Stomach smooth muscle (tissue), 2 donors: ENCODE data around the gene TMEM86B.

Source experiments
- H3K27ac ChIP-seq: one replicate; pipeline ENCODE4 v1.7.0; 2013; ENCODE audit warnings: mild to moderate bottlenecking, low read length, inconsistent platforms
- H3K27me3 ChIP-seq, 2 donors: one replicate each; pipeline ENCODE4 v1.7.0; 2013; ENCODE audit warnings: low read length in 2 of 2; ENCODE audit not compliant: insufficient read depth in 2 of 2, control insufficient read depth in 1 of 2
- H3K36me3 ChIP-seq, 2 donors: one replicate each; pipeline ENCODE4 v1.7.0; 2013; ENCODE audit warnings: low read length in 2 of 2; ENCODE audit not compliant: control insufficient read depth in 2 of 2, insufficient read depth in 2 of 2
- H3K4me1 ChIP-seq: one replicate; pipeline ENCODE4 v1.7.0; 2013; ENCODE audit warnings: low read length; ENCODE audit not compliant: control insufficient read depth, insufficient read depth
- H3K4me3 ChIP-seq, 2 donors: one replicate each; pipeline ENCODE4 v1.7.0; 2013; ENCODE audit warnings: low read length in 2 of 2
- H3K9ac ChIP-seq, 2 donors: one replicate each; pipeline ENCODE4 v1.7.0; 2013; ENCODE audit warnings: low read length in 2 of 2, mild to moderate bottlenecking in 1 of 2
- H3K9me3 ChIP-seq, 2 donors: one replicate each; pipeline ENCODE4 v1.7.0; 2013; ENCODE audit warnings: low read length in 2 of 2; ENCODE audit not compliant: control insufficient read depth in 2 of 2
- donor health status: healthy.
- donor health status: Pancreatic carcinoma.

The TMEM86B gene

DNA sequence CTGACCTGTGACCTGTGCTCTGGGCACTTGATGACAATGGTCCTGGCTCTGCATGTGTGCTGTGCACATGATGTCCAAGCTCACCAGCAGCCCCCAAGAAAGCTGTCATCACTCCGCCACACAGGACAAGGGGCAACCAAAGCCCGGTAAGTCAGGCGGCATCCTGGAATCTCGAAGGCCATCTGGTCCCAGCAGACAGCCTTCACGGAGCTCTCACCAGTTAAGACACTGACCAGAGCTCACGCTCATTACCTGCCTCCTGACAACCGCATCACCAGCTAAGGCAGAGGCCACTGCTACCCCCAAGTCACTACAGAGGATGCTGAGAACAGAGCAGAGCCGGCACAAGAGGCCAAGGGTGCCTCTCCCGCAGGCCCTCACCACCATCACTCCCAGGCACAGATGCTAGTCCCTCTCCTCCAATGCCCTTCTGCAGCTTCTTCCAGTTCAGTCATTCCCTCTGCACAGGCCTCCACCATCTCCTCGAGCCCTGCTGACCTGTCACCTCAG lies 19.7 kb upstream of the TMEM86B start:
- Histone ChIP-seq H3K27ac (no peak overlapping the region), H3K27me3 (no peaks in the 10 kb centered on the region), H3K36me3 (peaks cover 26 to 28% of the 10 kb centered on the region in 2 donors), H3K4me3 (peak overlapping the region in 1 of 2 donors; percentile 8), H3K4me1 (peaks cover 18% of the 10 kb centered on the region), H3K9ac (no peak overlapping the region), H3K9me3 (no peaks in the 10 kb centered on the region)

- no peak overlapping the region for H3K27ac ChIP-seq
- no peaks in the 10 kb centered on the region for H3K9me3 ChIP-seq
- no peak overlapping the region for H3K4me3 ChIP-seq
- H3K9ac ChIP-seq = peak overlapping the region in 1 of 2 donors; percentile 42
- peaks cover 28 to 31% of the 10 kb centered on the region in 2 donors for H3K36me3 ChIP-seq
- H3K4me1 ChIP-seq = peaks cover 18% of the 10 kb centered on the region
- H3K27me3 ChIP-seq = no peaks in the 10 kb centered on the region
These were observed 19.1 kb upstream of the TMEM86B start for GRCh38 chr19:55247621-55248099.

DNA sequence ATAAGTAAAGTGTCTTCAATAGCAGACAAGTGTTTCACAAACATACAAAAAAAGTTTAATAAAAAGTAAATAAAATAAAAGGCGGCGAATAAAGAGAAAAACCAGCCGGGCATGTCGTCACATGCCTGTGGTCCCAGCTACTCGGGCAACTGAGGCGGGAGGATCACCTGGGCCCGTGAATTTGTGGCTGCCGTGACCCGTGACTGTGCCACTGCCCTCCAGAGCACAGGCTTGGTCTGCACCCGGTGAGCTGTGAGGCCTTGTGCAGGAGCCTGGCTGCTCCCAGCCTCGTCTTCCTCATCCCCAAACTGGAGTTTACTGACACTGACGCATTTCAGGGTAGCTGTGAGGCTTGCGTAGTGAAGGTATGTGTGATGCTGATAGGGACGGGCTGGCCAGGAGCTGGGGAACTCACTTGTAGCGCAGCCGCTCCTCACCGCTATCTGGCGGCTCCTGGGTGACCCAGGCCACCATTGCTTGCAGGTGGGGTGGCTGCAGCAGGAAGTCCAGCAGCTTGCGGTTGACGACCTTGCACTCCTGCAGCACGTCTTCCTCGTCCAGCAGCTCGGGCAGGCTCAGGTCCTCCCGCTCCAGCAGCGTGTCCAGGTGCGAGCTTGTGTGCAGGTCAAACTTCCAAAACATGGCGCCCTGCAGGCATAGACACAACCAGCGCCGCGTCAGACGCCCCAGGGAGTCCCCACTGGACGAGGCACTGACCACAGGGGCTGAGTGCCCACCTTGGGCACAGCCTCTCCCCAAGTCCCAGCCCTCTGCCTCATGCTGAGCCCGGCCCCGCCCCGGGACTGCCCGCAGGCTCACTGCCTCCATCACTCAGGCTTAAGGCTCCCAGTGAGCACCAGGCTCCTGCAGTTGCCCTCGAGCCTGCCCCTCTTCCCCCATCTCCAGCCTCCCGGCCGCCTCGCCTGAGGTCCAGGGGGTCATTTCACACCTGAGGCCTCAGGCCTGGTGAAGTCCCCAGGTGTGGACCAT lies 18.2 kb upstream of the TMEM86B start:
- Histone ChIP-seq H3K9me3 (no peaks in the 10 kb centered on the region), H3K4me1 (peaks cover 16% of the 10 kb centered on the region), H3K27me3 (no peaks in the 10 kb centered on the region), H3K36me3 (peaks cover 36 to 39% of the 10 kb centered on the region in 2 donors), H3K27ac (no peak overlapping the region), H3K9ac (no peak overlapping the region), H3K4me3 (no peak overlapping the region)

DNA sequence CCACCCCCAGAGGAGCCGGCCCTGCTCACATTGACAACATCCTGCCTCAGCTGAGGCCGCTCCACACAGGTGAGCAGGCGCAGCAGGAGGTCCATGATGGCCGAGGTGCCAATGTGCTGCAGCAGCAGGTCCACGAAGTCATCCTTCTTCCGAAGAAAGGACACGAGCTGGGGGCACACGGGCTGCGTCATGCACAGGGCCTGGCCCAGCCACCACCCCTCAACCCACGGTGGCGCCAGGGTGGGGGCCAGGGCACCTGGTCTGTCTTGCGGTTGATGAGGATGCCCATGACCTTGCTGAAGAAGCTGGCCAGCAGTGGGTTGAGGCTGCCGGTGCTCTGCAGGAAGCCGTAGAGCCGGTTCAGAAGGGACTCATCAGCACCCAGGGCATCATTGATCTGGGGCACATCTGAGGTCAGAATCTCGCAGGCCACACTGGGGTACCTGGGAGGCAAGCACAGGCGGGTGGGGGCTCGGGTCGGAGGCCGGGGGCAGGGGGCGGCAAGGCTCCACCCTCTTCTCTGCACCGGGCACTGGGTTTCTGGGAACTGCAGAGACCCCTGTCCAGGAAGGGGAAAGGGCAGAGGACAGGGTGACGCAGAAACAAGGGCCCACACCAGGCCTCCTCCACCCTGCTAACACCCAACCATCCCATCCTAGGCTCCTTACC lies 16.8 kb upstream of the TMEM86B start:
- peaks cover 44 to 50% of the 10 kb centered on the region in 2 donors for H3K36me3 ChIP-seq
- peaks cover 12% of the 10 kb centered on the region for H3K4me1 ChIP-seq
- no peaks in the 10 kb centered on the region for H3K27me3 ChIP-seq
- no peak overlapping the region for H3K4me3 ChIP-seq
- H3K27ac ChIP-seq = no peak overlapping the region
- H3K9me3 ChIP-seq = no peaks in the 10 kb centered on the region
- H3K9ac ChIP-seq = no peak overlapping the region

- H3K9me3 ChIP-seq = no peaks in the 10 kb centered on the region
- no peaks in the 10 kb centered on the region for H3K27me3 ChIP-seq
- no peak overlapping the region for H3K9ac ChIP-seq
- H3K4me3 ChIP-seq = no peak overlapping the region
- peaks cover 54 to 62% of the 10 kb centered on the region in 2 donors for H3K36me3 ChIP-seq
- H3K4me1 ChIP-seq = peaks cover 12% of the 10 kb centered on the region
- no peak overlapping the region for H3K27ac ChIP-seq
These were observed 15.6 kb upstream of the TMEM86B start for GRCh38 chr19:55244004-55244680.

DNA sequence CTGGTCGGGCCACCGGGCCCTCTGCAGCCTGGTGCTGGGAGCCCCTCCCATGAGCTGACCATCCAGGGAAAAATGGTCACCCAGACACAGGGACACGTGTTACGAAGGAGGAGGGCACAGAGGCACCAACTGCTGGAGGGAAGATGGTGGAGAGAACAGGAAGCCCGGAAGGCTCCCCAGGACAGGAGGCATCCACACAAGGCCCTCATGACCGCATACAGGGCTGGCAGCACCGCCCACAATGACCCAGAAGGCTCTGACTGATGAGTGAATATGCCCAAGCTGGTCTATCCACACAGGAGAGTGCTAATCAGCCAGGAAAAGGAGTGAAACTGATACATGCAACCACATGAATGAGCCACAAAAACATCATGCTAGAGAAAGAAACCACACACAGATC lies 14.0 kb upstream of the TMEM86B start:
- no peak overlapping the region for H3K27ac ChIP-seq
- H3K9me3 ChIP-seq = no peaks in the 10 kb centered on the region
- H3K36me3 ChIP-seq = peaks cover 66 to 75% of the 10 kb centered on the region in 2 donors
- H3K27me3 ChIP-seq = no peaks in the 10 kb centered on the region
- H3K4me3 ChIP-seq = no peak overlapping the region
- no peak overlapping the region for H3K9ac ChIP-seq
- no peaks in the 10 kb centered on the region for H3K4me1 ChIP-seq

DNA sequence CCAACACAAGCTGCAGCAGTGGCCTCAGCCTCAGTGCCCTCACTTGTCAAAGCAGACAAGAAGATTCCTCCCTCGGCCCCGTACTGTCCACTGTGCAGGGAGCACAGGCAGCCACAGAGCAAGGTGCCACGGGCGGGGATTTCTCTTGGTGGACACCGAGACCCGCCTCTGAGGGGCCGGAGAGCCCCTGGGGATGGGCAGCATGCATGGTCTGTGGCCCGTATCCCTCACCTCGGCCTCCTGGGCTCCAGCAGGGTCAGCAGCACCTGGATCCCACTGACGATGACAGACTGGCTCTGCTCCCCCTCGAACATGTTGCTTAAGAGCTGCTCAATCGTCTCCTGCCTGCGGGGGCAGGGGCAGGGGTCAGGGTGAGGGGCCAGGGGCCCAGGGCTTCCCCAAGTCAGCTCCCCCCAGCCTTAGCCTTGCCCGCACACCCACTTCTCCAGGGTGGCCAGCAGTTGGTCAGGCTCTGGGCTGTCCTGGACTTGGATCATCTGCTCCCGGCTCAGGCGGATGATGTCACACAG lies 13.4 kb upstream of the TMEM86B start:
- Histone ChIP-seq H3K4me3 (no peak overlapping the region), H3K4me1 (no peaks in the 10 kb centered on the region), H3K9me3 (no peaks in the 10 kb centered on the region), H3K27me3 (no peaks in the 10 kb centered on the region), H3K36me3 (peaks cover 71 to 80% of the 10 kb centered on the region in 2 donors), H3K9ac (no peak overlapping the region), H3K27ac (no peak overlapping the region)

DNA sequence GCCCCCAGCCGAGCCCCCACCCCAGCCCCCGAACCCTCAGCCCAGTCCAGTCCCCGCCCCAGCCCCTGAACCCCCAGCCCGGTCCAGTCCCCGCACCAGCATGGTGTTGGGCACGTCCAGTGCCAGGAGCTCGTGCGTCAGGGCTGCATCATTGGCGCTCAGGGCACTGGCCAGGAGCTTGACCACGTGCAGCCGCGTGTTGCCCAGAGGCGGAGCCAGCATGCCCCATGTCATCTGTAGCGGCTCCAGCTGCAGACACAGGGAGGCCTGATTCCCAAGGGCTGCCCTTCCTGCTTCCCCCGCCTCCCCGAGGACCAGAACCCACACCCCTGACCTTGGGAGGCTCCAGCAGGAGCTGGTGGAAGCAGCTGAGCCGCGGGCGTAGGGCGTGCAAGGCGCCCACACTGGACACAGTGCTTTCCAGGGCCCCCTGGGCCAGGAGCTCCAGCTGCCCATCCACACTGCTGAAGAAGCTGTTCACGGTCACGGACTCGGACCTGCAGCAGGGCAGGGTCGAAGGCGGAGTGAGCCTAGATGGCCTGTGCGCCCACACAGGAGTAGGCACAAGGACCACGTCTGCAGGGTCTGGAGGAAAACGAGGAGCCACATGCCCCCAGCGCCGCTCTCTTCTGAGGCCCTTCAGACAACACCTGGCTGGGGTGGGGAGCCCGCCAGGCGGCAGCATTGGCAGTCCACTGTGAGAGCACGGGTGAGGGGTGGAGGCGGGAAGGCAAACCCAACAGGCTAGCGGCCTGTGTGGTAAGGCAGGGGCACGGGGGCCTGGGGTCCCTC lies 12.8 kb upstream of the TMEM86B start:
- peaks cover 73 to 87% of the 10 kb centered on the region in 2 donors for H3K36me3 ChIP-seq
- H3K9me3 ChIP-seq = no peaks in the 10 kb centered on the region
- no peak overlapping the region for H3K9ac ChIP-seq
- no peak overlapping the region for H3K27ac ChIP-seq
- no peaks in the 10 kb centered on the region for H3K27me3 ChIP-seq
- H3K4me1 ChIP-seq = no peaks in the 10 kb centered on the region
- no peak overlapping the region for H3K4me3 ChIP-seq

DNA sequence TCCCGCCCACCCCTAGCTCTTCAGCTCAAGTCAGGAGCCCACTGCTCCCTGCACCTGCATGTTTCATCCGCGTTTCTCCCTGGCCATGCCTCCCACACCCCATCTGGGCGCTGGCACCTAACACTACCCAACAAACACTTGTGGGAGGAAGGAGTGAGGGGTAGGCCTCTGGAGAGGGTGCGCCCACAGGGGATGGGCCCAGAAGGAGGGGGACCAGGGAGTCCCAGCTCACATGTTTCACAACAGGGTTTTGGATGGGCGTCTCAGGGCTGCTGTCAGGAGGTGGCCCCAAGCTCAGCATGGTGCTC lies 12.1 kb upstream of the TMEM86B start:
- Histone ChIP-seq H3K4me3 (no peak overlapping the region), H3K27ac (no peak overlapping the region), H3K4me1 (no peaks in the 10 kb centered on the region), H3K9ac (no peak overlapping the region), H3K9me3 (no peaks in the 10 kb centered on the region), H3K27me3 (no peaks in the 10 kb centered on the region), H3K36me3 (peaks cover 76 to 88% of the 10 kb centered on the region in 2 donors)

- H3K27me3 ChIP-seq = no peaks in the 10 kb centered on the region
- H3K9ac ChIP-seq = no peak overlapping the region
- peaks cover 72 to 83% of the 10 kb centered on the region in 2 donors for H3K36me3 ChIP-seq
- H3K9me3 ChIP-seq = no peaks in the 10 kb centered on the region
- no peaks in the 10 kb centered on the region for H3K4me1 ChIP-seq
- H3K4me3 ChIP-seq = no peak overlapping the region
- H3K27ac ChIP-seq = no peak overlapping the region
These were observed 10.4 kb upstream of the TMEM86B start for GRCh38 chr19:55239004-55239403.
